GM21529 (cell line): ENCODE data around the gene AAK1.

Source experiments
- ATAC-seq: cut with Tn5 transposase; IDR thresholded peaks from one replicate; pipeline ENCODE4 v1.9.1; 2021; ENCODE audit not compliant: unreplicated experiment

Gene AAK1

GRCh38 chr2:69546646-69547045, 96.9 kb downstream of the AAK1 start:
- ATAC-seq = no peak

- no peak for ATAC-seq
Measured at GRCh38 chr2:69545477-69545932, 98.0 kb downstream of the AAK1 start.

- ATAC-seq = no peak
Measured at GRCh38 chr2:69544951-69545350, 98.6 kb downstream of the AAK1 start.

GRCh38 chr2:69539549-69539908, 104.0 kb downstream of the AAK1 start:
- no peak for ATAC-seq

GRCh38 chr2:69538872-69539548, 104.5 kb downstream of the AAK1 start:
- ATAC-seq = no peak

GRCh38 chr2:69538249-69538648, 105.3 kb downstream of the AAK1 start:
- ATAC-seq = no peak

GRCh38 chr2:69535817-69536241, 107.7 kb downstream of the AAK1 start:
- ATAC-seq = peak; percentile 62

- no peak for ATAC-seq
Measured at GRCh38 chr2:69531186-69531585, 112.4 kb downstream of the AAK1 start.

- no peak for ATAC-seq
Measured at GRCh38 chr2:69529480-69529879, 114.1 kb downstream of the AAK1 start.

GRCh38 chr2:69525261-69525660, 118.3 kb downstream of the AAK1 start:
- no peak for ATAC-seq

GRCh38 chr2:69524799-69525198, 118.7 kb downstream of the AAK1 start:
- no peak for ATAC-seq

- no peak for ATAC-seq
Measured at GRCh38 chr2:69521747-69522146, 121.8 kb downstream of the AAK1 start.

GRCh38 chr2:69518841-69519240, 124.7 kb downstream of the AAK1 start:
- no peak for ATAC-seq

- no peak for ATAC-seq
Measured at GRCh38 chr2:69517410-69517809, 126.1 kb downstream of the AAK1 start.

- no peak for ATAC-seq
Measured at GRCh38 chr2:69514819-69515218, 128.7 kb downstream of the AAK1 start.

- no peak for ATAC-seq
Measured at GRCh38 chr2:69514406-69514805, 129.1 kb downstream of the AAK1 start.

- ATAC-seq = no peak
Measured at GRCh38 chr2:69512446-69512845, 131.1 kb downstream of the AAK1 start.

GRCh38 chr2:69510204-69510603, 133.3 kb downstream of the AAK1 start:
- no peak for ATAC-seq

GRCh38 chr2:69509750-69510140, 133.8 kb downstream of the AAK1 start:
- ATAC-seq = no peak

- no peak for ATAC-seq
Measured at GRCh38 chr2:69509011-69509749, 134.4 kb downstream of the AAK1 start.

GRCh38 chr2:69505710-69506109, 137.8 kb downstream of the AAK1 start:
- ATAC-seq = no peak

GRCh38 chr2:69501301-69501700, 142.2 kb downstream of the AAK1 start:
- no peak for ATAC-seq

- ATAC-seq = no peak
Measured at GRCh38 chr2:69499966-69500365, 143.6 kb downstream of the AAK1 start.
